ENCODE measurements around the gene ELAVL1. TPM values are rescaled to one million over a fixed set of nuclear protein-coding genes. Genes with fewer than 3 reads are reported as not detected.

The ELAVL1 gene
- total RNA-seq, 1 experiment from 2014 or later = 87.2 TPM

DNA sequence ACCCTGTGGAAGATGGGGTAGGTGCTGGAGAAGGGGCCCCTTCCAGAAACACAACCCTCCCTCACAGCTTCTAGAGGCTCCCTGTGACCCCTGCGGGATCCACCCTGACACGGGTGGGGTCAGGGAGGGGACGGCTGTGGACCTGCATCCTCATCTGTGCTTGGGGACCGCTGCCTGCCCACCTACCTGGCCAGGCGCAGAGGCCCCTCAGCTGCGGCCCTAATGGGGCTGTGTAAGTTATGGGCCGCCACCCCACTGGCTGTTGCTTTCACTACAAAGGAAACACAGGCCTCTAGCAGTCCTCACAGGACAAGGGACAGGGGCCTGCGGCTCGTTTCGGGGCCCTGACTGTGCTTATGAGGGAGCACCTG, 72.5 kb downstream of the ELAVL1 start:
- POLR2A ChIA-PET (ENCODE audit: unreplicated experiment) = no interaction called here
- CTCF ChIA-PET = no interaction called here
- H3K4me1 ChIP-seq (ENCODE audit: insufficient read depth, low read length) = peaks cover 30% of the 10 kb centered on the region

DNA sequence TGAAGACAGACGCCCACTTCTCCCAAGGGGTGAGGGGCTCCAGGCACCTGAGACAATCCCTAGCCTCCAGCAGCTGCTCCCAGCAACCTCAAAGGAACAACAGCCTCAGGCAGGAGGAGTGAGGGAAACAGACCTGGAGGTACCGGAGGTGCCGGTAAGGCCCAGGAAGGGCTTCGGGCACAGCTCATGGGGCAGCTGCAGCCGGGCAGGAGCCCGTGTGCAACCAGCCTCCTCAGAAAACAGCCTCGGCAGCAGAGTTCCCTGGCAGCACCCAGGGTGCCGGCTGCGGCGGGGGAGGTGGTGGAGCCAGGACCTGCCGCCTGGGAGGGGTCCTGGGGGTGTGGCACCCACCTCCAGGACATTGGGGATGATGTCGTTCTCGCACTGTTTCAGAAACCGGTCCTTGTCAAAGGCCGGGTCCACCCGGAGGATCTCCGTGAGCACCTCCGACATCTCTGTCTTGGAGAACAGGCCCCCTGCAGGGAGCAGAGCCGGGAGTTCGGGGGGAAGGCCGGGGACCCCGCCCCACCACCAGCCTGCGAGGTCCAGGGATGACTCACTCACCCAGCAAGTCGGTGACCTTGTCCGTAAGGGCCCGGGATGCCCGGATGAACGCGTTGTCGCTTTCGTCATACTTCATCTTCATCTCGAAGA, 73.0 kb downstream of the ELAVL1 start:
- ChIA-PET POLR2A (ENCODE audit: unreplicated experiment) (no interaction called here), CTCF (no interaction called here)
- Histone ChIP-seq H3K36me3 (ENCODE audit: low read depth, low read length) (peaks cover 62% of the 10 kb centered on the region), H3K27ac (ENCODE audit: low read length) (no peak overlapping the region), H3K4me3 (ENCODE audit: low read length) (no peak overlapping the region), H4K20me1 (ENCODE audit: low read length) (0 out of 2 replicates have a peak, but pooled peaks cover 5% of the 10 kb centered on the region), H3K79me2 (ENCODE audit: low read length) (no peaks in the 10 kb centered on the region), H3K9ac (ENCODE audit: low read length) (no peak overlapping the region), H3K9me2 (replicated peaks; ENCODE audit: low read length) (no peaks in the 10 kb centered on the region), H2AFZ (ENCODE audit: low read length) (no peak overlapping the region), H3F3A (ENCODE audit: low read length, unreplicated experiment) (no peaks in the 10 kb centered on the region), H3K9me3 (ENCODE audit: low read length) (no peaks in the 10 kb centered on the region), H3K27me3 (ENCODE audit: low read length) (no peaks in the 10 kb centered on the region), H3K4me2 (ENCODE audit: low read length) (no peak overlapping the region), H3K4me1 (ENCODE audit: insufficient read depth, low read length) (peaks cover 32% of the 10 kb centered on the region)
- no peak for TF ChIP-seq EZH2 (IDR thresholded peaks at IDR 0.05; ENCODE audit: low read length, unreplicated experiment)
- no peak for TF ChIP-seq EZH2phosphoT487 (IDR thresholded peaks at IDR 0.05; ENCODE audit: borderline replicate concordance, low read length)
- TF ChIP-seq, protein P1, sequence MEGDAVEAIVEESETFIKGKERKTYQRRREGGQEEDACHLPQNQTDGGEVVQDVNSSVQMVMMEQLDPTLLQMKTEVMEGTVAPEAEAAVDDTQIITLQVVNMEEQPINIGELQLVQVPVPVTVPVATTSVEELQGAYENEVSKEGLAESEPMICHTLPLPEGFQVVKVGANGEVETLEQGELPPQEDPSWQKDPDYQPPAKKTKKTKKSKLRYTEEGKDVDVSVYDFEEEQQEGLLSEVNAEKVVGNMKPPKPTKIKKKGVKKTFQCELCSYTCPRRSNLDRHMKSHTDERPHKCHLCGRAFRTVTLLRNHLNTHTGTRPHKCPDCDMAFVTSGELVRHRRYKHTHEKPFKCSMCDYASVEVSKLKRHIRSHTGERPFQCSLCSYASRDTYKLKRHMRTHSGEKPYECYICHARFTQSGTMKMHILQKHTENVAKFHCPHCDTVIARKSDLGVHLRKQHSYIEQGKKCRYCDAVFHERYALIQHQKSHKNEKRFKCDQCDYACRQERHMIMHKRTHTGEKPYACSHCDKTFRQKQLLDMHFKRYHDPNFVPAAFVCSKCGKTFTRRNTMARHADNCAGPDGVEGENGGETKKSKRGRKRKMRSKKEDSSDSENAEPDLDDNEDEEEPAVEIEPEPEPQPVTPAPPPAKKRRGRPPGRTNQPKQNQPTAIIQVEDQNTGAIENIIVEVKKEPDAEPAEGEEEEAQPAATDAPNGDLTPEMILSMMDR (conservative IDR thresholded peaks at IDR 0.05; ENCODE audit: low read depth, low read length) = no peak
- BruUV-seq (replicated peaks) = no TSS peak
- intact Hi-C loops (cut with micrococcal nuclease) = no loop called here
- DNase-seq (no peak), ATAC-seq (no peak)

More for the DNA sequence above, 72.5 kb downstream of the ELAVL1 start:
- no TSS peak for BruUV-seq (replicated peaks)
- H2AFZ ChIP-seq (ENCODE audit: low read length) = no peak overlapping the region
- intact Hi-C loops (cut with micrococcal nuclease) = no loop called here
- H3K9me2 ChIP-seq (replicated peaks; ENCODE audit: low read length) = no peaks in the 10 kb centered on the region
- no peak for ATAC-seq
- H3K79me2 ChIP-seq (ENCODE audit: low read length) = 0 out of 2 replicates have a peak, but pooled peaks cover 3% of the 10 kb centered on the region
- H3K27me3 ChIP-seq (ENCODE audit: low read length) = no peaks in the 10 kb centered on the region
- peaks cover 66% of the 10 kb centered on the region for H3K36me3 ChIP-seq (ENCODE audit: low read depth, low read length)
- no peaks in the 10 kb centered on the region for H3K9me3 ChIP-seq (ENCODE audit: low read length)
- no peaks in the 10 kb centered on the region for H3F3A ChIP-seq (ENCODE audit: low read length, unreplicated experiment)
- TF ChIP-seq EZH2phosphoT487 (IDR thresholded peaks at IDR 0.05; ENCODE audit: borderline replicate concordance, low read length) (no peak), EZH2 (IDR thresholded peaks at IDR 0.05; ENCODE audit: low read length, unreplicated experiment) (no peak)
- TF ChIP-seq, protein P1 (conservative IDR thresholded peaks at IDR 0.05; ENCODE audit: low read depth, low read length) = no peak
- H3K9ac ChIP-seq (ENCODE audit: low read length) = no peak overlapping the region
- no peak overlapping the region for H3K27ac ChIP-seq (ENCODE audit: low read length)
- 0 out of 2 replicates have a peak, but pooled peaks cover 1% of the 10 kb centered on the region for H4K20me1 ChIP-seq (ENCODE audit: low read length)
- no peak overlapping the region for H3K4me3 ChIP-seq (ENCODE audit: low read length)
- H3K4me2 ChIP-seq (ENCODE audit: low read length) = no peak overlapping the region
- DNase-seq = no peak
